ENCODE data around the gene PTF1A. TPM values are rescaled to one million over a fixed set of nuclear protein-coding genes. Genes with fewer than 3 reads are reported as not detected.

PTF1A gene
- total RNA-seq, 4 donors from 2014 or later: not detected

GRCh38 chr10:23200997-23201652, 9.0 kb downstream of the PTF1A start:
- intact Hi-C loops (cut with DNase I): no loop called here
- no peaks in the 10 kb centered on the region for H3K9me3 ChIP-seq
- whole genome bisulfite sequencing, 2 donors: 4 to 7% methylated on average over 11 of the region's 11 CpGs
- no peak overlapping the region for H3K27ac ChIP-seq
- no peak overlapping the region for H3K4me3 ChIP-seq (replicated peaks in 1 of 3)
- DNase-seq: no peak
- no peaks in the 10 kb centered on the region for H3K36me3 ChIP-seq
- TF ChIP-seq, protein P1, sequence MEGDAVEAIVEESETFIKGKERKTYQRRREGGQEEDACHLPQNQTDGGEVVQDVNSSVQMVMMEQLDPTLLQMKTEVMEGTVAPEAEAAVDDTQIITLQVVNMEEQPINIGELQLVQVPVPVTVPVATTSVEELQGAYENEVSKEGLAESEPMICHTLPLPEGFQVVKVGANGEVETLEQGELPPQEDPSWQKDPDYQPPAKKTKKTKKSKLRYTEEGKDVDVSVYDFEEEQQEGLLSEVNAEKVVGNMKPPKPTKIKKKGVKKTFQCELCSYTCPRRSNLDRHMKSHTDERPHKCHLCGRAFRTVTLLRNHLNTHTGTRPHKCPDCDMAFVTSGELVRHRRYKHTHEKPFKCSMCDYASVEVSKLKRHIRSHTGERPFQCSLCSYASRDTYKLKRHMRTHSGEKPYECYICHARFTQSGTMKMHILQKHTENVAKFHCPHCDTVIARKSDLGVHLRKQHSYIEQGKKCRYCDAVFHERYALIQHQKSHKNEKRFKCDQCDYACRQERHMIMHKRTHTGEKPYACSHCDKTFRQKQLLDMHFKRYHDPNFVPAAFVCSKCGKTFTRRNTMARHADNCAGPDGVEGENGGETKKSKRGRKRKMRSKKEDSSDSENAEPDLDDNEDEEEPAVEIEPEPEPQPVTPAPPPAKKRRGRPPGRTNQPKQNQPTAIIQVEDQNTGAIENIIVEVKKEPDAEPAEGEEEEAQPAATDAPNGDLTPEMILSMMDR (IDR thresholded peaks at IDR 0.05): no peak
- H3K27me3 ChIP-seq: peaks cover 12% of the 10 kb centered on the region
- H3K4me1 ChIP-seq: no peaks in the 10 kb centered on the region

GRCh38 chr10:23201837-23202236, 9.7 kb downstream of the PTF1A start:
- no peaks in the 10 kb centered on the region for H3K36me3 ChIP-seq
- intact Hi-C loops (cut with DNase I): no loop called here
- peaks cover 9% of the 10 kb centered on the region for H3K27me3 ChIP-seq
- no peak overlapping the region for H3K27ac ChIP-seq
- TF ChIP-seq, protein P1 (IDR thresholded peaks at IDR 0.05): no peak
- no peak for TF ChIP-seq POLR2A (IDR thresholded peaks at IDR 0.05)
- H3K9me3 ChIP-seq: no peaks in the 10 kb centered on the region
- DNase-seq: no peak
- H3K4me1 ChIP-seq: no peaks in the 10 kb centered on the region
- WGBS, 2 donors: 7% methylated on average over 4 of the region's 4 CpGs
- H3K4me3 ChIP-seq (replicated peaks in 1 of 3): no peak overlapping the region

DNA sequence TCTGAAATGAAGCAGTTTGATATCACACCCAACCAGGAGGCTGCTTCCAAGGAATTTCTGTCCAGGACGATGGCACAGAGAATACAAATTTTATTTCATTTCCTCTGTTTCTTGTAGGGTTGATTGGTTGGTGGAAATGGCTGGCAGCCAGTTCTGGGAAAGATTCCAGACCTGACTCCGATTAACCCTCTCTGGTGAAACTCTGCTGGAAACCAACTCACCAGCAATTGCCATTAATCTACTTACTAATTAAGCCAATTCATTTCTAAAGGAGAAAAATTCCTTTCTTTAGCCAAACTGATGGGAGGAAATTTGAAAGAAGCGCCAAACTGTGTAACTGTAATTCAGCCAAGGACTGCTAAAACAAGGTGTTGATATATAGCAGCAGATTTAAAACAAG, 10.7 kb downstream of the PTF1A start:
- no peak for TF ChIP-seq POLR2A (IDR thresholded peaks at IDR 0.05)
- TF ChIP-seq, protein P1 (IDR thresholded peaks at IDR 0.05): no peak
- intact Hi-C loops (cut with DNase I): no loop called here
- Histone ChIP-seq H3K27ac (no peak overlapping the region), H3K4me3 (replicated peaks in 1 of 3) (no peak overlapping the region), H3K36me3 (no peaks in the 10 kb centered on the region), H3K27me3 (peaks cover 9% of the 10 kb centered on the region), H3K4me1 (no peaks in the 10 kb centered on the region), H3K9me3 (no peaks in the 10 kb centered on the region)
- WGBS, 2 donors: 0 to 7% methylated on average over 3 of the region's 3 CpGs
- no peak for DNase-seq

- intact Hi-C loops (cut with DNase I): no loop called here
- TF ChIP-seq, protein P1 (IDR thresholded peaks at IDR 0.05): no peak
- TF ChIP-seq POLR2A (IDR thresholded peaks at IDR 0.05): no peak
- H3K4me3 ChIP-seq (replicated peaks in 1 of 3): no peak overlapping the region
- WGBS, 2 donors: 12 to 13% methylated on average over 29 of the region's 29 CpGs
- H3K9me3 ChIP-seq: no peaks in the 10 kb centered on the region
- H3K27ac ChIP-seq: no peak overlapping the region
- H3K4me1 ChIP-seq: no peaks in the 10 kb centered on the region
- H3K36me3 ChIP-seq: no peaks in the 10 kb centered on the region
- DNase-seq: no peak
- peaks cover 9% of the 10 kb centered on the region for H3K27me3 ChIP-seq
Measured at GRCh38 chr10:23203369-23204325, 11.5 kb downstream of the PTF1A start.

GRCh38 chr10:23204773-23205172, 12.7 kb downstream of the PTF1A start:
- WGBS, 2 donors: 11 to 17% methylated on average over 10 of the region's 10 CpGs
- intact Hi-C loops (cut with DNase I): no loop called here
- Histone ChIP-seq H3K4me1 (no peaks in the 10 kb centered on the region), H3K36me3 (no peaks in the 10 kb centered on the region), H3K4me3 (replicated peaks in 1 of 3) (no peak overlapping the region), H3K27me3 (no peaks in the 10 kb centered on the region), H3K27ac (no peak overlapping the region), H3K9me3 (no peaks in the 10 kb centered on the region)
- DNase-seq: no peak
- TF ChIP-seq, protein P1 (IDR thresholded peaks at IDR 0.05): no peak

All from thyroid gland (tissue), 4 donors.